SH-SY5Y (cell line): Measurements from ENCODE around the gene PAK4.

Experiments
- GATA2 ChIP-seq: IDR thresholded peaks from 2 replicates; pipeline ENCODE4 v1.6.1; 2011; ENCODE audit warnings: mild to moderate bottlenecking, low read depth, low read length
- GATA3 ChIP-seq: IDR thresholded peaks from 2 replicates; pipeline ENCODE4 v1.6.1; 2011; ENCODE audit warnings: low read depth, mild to moderate bottlenecking, low read length, moderate library complexity

DNA sequence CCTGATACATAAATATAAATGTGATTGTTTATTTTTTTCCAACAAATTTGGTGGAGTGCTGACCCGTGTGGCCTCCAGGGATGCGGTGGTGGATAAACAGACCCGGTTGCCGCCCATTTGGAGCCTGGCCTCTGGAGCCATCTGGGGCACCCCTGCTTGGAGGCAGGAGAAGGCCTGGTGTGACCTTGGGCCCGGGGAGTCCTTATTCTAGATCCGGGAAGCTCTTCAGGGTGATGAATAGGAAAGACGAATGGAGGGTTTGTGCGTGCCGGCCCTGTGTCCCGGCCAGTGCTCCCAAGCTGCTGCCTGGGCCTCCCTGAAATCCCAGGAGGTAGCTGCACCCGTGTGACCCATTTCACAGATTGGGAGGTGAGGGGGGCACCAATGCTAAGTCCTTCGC lies 11.5 kb downstream of the PAK4 start:
- TF ChIP-seq GATA2 (no peak), GATA3 (no peak)
